HG02981 (cell line): ENCODE results near the gene CERS2.

Experiments used
- ATAC-seq: cut with Tn5 transposase; IDR thresholded peaks from one replicate; pipeline ENCODE4 v1.9.1; 2021; ENCODE audit warnings: mild to moderate bottlenecking, moderate library complexity; ENCODE audit not compliant: unreplicated experiment

The CERS2 gene

GRCh38 chr1:150999051-150999674, 24.5 kb upstream of the CERS2 start:
- ATAC-seq: no peak

- ATAC-seq: no peak
Observed at GRCh38 chr1:150997949-150998348, 23.3 kb upstream of the CERS2 start.

GRCh38 chr1:150997126-150997872, 22.7 kb upstream of the CERS2 start:
- no peak for ATAC-seq

GRCh38 chr1:150995896-150996295, 21.3 kb upstream of the CERS2 start:
- ATAC-seq: no peak

GRCh38 chr1:150995460-150995859, 20.8 kb upstream of the CERS2 start:
- ATAC-seq: no peak

- no peak for ATAC-seq
Observed at GRCh38 chr1:150994248-150994647, 19.6 kb upstream of the CERS2 start.

GRCh38 chr1:150992626-150993025, 18.0 kb upstream of the CERS2 start:
- ATAC-seq: no peak

GRCh38 chr1:150987924-150988323, 13.3 kb upstream of the CERS2 start:
- no peak for ATAC-seq

GRCh38 chr1:150985179-150985825, 10.7 kb upstream of the CERS2 start:
- ATAC-seq: no peak

- ATAC-seq: no peak
Observed at GRCh38 chr1:150981805-150982712, 7.4 kb upstream of the CERS2 start, which contains the start of gene ANXA9. Gene ANXA9 (plus strand): TSS chr1:150982292. CDS start chr1:150983106, 814 bp downstream.

- ATAC-seq: no peak
Observed at GRCh38 chr1:150981177-150981804, 6.7 kb upstream of the CERS2 start.

- ATAC-seq: no peak
Observed at GRCh38 chr1:150979092-150980056, 4.7 kb upstream of the CERS2 start.

GRCh38 chr1:150976879-150977694, 2.5 kb upstream of the CERS2 start:
- no peak for ATAC-seq

- no peak for ATAC-seq
Observed at GRCh38 chr1:150976401-150976821, 1.8 kb upstream of the CERS2 start.

GRCh38 chr1:150973836-150974579, 627 bp downstream of the CERS2 start:
- ATAC-seq: peak; percentile 30

GRCh38 chr1:150973258-150973835, 1.3 kb downstream of the CERS2 start:
- ATAC-seq: no peak

GRCh38 chr1:150972417-150972940, 2.2 kb downstream of the CERS2 start:
- ATAC-seq: no peak
